Measurements from ENCODE around the gene CHKB.

DNA sequence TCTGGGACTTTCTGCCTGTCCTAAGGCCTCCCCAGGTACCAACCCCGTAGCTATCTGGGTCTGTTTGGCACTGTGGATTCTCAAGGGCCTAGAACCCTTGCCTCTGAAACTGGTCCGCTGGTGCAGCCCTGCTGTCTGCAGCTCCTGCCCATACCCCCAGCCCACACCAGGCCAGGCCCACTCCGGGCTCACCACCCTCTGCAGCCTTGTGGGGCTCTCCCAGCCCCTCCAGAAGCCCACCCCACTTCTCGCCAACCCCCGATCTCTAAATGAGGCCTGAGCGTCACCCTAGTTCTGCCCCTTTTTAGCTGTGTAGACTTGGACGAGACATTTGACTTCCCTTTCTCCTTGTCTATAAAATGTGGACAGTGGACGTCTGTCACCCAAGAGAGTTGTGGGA is 32.3 kb downstream of the CHKB start:
- TF ChIP-seq BHLHE40 (IDR thresholded peaks at IDR 0.05; ENCODE audit: borderline replicate concordance): no peak
- no peak for TF ChIP-seq ELF4 (IDR thresholded peaks at IDR 0.05)
- TF ChIP-seq ARNT (IDR thresholded peaks at IDR 0.05): no peak
- no peak for TF ChIP-seq SP1 (IDR thresholded peaks at IDR 0.05)
- no peak for TF ChIP-seq SUZ12 (IDR thresholded peaks at IDR 0.05)
- TF ChIP-seq FOXM1 (IDR thresholded peaks at IDR 0.05; ENCODE audit: borderline replicate concordance): no peak
- TF ChIP-seq TARDBP (IDR thresholded peaks at IDR 0.05): no peak
- TF ChIP-seq FOXK2 (IDR thresholded peaks at IDR 0.05): no peak
- no peak for TF ChIP-seq ZNF384 (IDR thresholded peaks at IDR 0.05)
- TF ChIP-seq NFRKB (IDR thresholded peaks at IDR 0.05): no peak
- TF ChIP-seq, protein P1, sequence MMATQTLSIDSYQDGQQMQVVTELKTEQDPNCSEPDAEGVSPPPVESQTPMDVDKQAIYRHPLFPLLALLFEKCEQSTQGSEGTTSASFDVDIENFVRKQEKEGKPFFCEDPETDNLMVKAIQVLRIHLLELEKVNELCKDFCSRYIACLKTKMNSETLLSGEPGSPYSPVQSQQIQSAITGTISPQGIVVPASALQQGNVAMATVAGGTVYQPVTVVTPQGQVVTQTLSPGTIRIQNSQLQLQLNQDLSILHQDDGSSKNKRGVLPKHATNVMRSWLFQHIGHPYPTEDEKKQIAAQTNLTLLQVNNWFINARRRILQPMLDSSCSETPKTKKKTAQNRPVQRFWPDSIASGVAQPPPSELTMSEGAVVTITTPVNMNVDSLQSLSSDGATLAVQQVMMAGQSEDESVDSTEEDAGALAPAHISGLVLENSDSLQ (IDR thresholded peaks at IDR 0.05): no peak
- no peak for TF ChIP-seq L3MBTL2 (conservative IDR thresholded peaks at IDR 0.05)

Measured in HEK293T (cell line).